GM10248 (cell line): ENCODE data around the gene VEPH1.

ENCODE experiments used
- CTCF ChIA-PET: fragments of 300-600 bp; sonication (Branson Sonifier 250); formaldehyde crosslinking; extraction: SDS; loops from one replicate; lab custom pipeline; 2021; ENCODE audit warnings: antibody characterized with exemption; lab: Yijun Ruan, JAX
- POLR2A ChIA-PET: fragments of 350-650 bp; sonication (Branson Sonifier 250); formaldehyde crosslinking; extraction: SDS; loops from one replicate; lab custom pipeline; 2020; ENCODE audit warnings: antibody characterized with exemption; lab: Yijun Ruan, JAX
- DNase-seq: peaks from one replicate; pipeline ENCODE4 v3.0.0; 2012; ENCODE audit errors: extremely low spot score
- TF ChIP-seq, protein P1 (sequence below): IDR thresholded peaks from 2 replicates; pipeline ENCODE4 v1.5.1; 2012; ENCODE audit warnings: mild to moderate bottlenecking, low read depth; ENCODE audit errors: extremely low read depth, missing control alignments, control extremely low read depth

VEPH1 gene

DNA sequence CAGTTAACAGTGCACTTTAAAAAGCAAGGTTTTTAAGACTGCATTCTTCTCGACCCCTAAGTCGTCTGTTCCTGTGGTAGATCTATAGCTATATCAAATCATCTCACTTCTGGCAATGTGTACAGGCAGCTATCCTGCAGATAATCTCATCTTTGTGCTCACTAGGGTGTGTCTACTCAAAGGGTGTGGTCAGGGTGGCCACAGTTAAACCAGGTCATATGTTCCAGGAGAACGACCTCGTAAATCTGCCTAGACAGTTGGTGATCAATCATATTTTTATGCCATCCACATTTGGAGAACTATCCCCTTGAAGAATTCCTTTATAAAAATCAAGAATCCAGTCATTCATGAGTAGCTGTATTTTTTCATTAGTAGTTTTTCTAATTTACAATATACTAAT lies 3.0 kb downstream of the VEPH1 start:
- TF ChIP-seq, protein P1, sequence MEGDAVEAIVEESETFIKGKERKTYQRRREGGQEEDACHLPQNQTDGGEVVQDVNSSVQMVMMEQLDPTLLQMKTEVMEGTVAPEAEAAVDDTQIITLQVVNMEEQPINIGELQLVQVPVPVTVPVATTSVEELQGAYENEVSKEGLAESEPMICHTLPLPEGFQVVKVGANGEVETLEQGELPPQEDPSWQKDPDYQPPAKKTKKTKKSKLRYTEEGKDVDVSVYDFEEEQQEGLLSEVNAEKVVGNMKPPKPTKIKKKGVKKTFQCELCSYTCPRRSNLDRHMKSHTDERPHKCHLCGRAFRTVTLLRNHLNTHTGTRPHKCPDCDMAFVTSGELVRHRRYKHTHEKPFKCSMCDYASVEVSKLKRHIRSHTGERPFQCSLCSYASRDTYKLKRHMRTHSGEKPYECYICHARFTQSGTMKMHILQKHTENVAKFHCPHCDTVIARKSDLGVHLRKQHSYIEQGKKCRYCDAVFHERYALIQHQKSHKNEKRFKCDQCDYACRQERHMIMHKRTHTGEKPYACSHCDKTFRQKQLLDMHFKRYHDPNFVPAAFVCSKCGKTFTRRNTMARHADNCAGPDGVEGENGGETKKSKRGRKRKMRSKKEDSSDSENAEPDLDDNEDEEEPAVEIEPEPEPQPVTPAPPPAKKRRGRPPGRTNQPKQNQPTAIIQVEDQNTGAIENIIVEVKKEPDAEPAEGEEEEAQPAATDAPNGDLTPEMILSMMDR, result no peak
- CTCF ChIA-PET, result interaction anchor here (1.5 kb wide), 2 partner anchors 30 to 35 kb away, joined by 3 read pairs; no protein-coding TSS in a partner anchor
- POLR2A ChIA-PET, result no interaction called here
- DNase-seq, result no peak

DNA sequence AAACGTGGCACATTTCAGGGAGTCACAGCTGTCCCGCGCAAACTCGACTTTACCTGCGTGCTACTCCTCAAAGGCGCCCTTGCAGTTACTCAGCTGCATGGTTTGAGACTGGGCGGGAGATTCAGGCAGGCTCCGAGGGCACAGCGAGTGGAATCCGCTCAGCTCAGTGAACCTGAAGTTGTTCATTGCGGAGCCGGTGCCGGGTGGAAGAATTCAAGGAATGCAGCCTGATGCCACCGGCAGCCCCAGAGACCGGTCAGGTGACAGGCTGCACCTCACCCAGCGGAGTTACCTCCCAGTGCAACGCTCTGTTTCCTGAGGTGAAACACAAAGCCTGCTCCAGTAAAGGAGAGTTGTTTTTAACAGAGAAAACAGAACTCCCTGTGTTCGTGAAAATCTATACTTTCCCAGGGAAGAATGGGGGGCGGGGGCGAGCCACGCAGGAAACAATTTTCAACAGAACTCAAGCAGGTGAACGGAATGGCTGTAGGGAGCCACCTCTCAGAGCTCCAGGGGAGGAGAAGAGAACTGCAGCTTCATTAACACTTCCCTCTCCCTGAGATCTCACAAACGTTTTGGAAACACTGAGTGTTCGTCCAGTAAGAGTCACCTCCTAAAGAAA lies 3.8 kb downstream of the VEPH1 start:
- ChIA-PET POLR2A (no interaction called here), CTCF (interaction anchor here (1.2 kb wide), 1 partner anchor 33 kb away, joined by 3 read pairs; no protein-coding TSS in a partner anchor)
- TF ChIP-seq, protein P1, result no peak
- DNase-seq, result no peak

DNA sequence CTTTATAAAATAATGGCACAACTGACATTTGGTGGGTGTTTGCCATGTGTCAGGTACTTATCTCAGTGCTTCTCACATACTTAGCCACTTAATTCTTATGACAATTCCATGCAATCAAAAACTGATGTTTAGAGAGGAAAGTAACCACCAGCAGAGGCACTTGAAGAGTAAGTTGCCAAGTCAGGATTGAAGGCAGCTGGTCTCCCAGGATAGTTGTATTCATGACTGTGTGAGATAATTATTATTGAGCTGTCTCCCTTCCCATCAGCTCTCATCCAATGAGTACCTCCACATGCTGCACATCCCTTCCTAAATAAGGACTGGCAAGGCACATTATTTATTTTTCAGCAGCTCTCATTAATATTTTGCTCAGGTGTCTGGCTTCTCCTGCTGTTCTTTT lies 4.8 kb downstream of the VEPH1 start:
- no peak for DNase-seq
- CTCF ChIA-PET, result interaction anchor here (1.2 to 1.3 kb wide), 2 partner anchors 8 to 34 kb away, joined by 3 to 5 read pairs; no protein-coding TSS in a partner anchor
- TF ChIP-seq, protein P1, result no peak
- POLR2A ChIA-PET, result no interaction called here

DNA sequence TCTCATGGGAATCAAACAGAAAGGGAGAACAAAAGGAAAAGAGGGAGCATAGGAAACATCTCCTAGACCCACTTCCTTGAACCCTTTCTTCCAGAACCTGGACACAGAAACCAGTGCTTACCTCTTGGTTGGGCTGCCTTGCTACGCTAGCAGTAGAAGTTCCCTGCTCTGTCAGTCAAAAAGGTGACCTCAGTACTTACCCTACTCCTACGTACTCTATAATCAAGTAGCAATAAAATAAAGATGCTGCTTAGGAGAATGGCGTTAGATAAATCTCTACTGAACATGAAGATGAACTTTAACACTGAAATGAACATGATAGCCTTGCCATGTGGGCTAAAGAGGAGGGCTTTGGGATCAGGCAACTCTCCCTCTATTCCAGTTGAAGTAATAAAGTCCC lies 7.4 kb downstream of the VEPH1 start:
- TF ChIP-seq, protein P1, result no peak
- DNase-seq, result no peak
- CTCF ChIA-PET, result interaction anchor here (1.6 kb wide), 1 partner anchor 37 kb away, joined by 4 read pairs; no protein-coding TSS in a partner anchor
- POLR2A ChIA-PET, result no interaction called here

DNA sequence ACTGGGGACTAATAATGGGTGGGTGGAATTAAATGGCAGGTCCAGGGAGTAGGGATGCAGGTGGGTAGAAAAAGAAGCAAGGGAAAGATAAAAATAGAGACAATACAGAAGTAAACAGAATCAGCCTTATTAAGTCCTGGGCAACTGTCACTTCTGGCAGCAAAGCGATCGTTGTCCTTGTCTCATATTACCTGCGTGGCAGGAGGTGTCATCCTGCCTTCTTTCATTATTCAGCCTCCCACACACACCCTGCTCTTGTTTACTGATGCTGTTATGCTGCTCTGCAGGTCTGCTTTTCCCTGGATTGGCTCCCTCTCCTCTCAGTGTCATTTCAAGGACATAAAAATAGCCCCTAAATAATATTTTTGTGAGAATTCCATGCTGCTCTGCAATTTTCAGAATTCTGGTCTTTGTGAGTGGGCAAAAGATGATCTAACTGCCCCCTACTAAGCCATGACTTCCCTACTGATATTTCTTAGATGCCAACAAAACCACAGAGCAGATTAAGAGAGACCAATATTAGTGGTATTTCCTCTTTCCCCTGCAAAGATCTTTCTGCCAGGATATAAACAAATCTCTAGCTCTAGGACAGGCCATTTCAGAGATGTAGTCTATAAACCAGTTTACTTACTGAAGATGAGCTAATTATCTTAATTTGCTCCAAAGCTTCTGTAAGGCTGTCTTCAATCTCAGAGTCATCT lies 8.5 kb downstream of the VEPH1 start:
- ChIA-PET CTCF (interaction anchor here (1.5 kb wide), 1 partner anchor 32 kb away, joined by 3 read pairs; no protein-coding TSS in a partner anchor), POLR2A (no interaction called here)
- no peak for DNase-seq
- TF ChIP-seq, protein P1, result no peak

DNA sequence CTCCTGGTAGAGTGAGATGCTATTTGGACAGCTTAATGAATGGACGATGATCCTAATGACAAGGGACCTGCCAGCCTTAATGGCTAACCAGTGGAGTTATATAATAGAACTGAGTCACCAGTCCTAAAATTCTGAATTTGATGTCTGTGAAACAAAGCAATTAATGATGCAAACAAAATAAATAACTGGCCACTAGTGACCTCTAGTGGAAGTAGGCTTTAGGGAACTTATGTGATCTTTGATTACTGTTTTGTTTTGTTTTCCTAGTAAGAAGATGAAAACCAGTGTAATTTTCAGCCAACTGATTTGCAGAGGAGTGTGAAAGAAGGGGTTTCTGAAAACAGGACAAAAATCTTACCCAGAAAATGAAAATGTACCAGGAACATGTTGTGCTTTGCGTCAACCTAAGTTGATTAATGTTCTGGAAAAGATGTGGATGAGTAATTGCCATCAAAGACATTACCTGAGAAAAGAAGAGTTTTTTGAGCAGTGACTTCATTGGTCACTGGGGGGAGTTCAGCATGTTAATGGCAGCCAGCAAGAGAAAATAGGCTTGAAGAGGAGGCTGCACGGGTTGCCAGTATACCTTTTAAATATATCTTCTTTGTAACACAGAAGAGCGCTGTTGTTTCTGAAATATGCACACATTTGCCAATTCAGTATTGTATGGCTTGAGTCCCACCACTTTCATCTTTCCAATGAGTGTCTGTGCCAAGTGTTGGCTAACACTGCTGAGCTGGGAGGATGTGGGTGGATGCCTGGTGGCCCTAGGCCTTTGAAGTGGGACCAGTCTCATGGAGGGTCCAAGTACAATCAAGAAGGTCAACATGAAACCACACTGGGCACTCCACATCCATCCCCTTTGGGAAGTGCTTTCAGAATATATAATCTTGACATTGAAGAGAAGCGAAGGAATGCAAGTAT lies 9.3 kb downstream of the VEPH1 start:
- POLR2A ChIA-PET, result no interaction called here
- TF ChIP-seq, protein P1, result peak; percentile 38
- CTCF ChIA-PET, result interaction anchor here (1.1 to 1.7 kb wide), 5 partner anchors 12 to 292 kb away, joined by 3 to 7 read pairs (median 3); no protein-coding TSS in a partner anchor
- DNase-seq, result no peak
